ENCODE measurements around the gene FOXRED2.

FOXRED2 gene

DNA sequence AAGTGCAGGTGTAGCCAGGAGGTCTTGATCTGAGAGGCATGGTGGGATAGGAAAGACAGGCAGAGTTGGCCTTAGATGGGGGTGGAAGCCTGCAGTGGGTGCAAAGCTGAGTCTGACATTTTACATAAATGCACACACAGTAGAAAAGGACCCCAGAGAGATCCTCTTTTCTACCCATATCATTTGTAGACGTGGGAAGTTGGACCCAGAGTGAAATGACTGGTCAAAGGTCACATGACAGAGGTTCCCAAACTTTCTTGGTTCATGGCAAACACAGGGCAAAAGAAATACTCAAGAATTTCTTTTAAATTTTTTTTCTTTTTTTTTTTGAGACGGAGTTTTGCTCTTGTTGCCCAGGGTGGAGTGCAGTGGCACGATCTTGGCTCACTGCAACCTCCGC lies 6.2 kb upstream of the FOXRED2 start:
- no peak for DNase-seq

DNA sequence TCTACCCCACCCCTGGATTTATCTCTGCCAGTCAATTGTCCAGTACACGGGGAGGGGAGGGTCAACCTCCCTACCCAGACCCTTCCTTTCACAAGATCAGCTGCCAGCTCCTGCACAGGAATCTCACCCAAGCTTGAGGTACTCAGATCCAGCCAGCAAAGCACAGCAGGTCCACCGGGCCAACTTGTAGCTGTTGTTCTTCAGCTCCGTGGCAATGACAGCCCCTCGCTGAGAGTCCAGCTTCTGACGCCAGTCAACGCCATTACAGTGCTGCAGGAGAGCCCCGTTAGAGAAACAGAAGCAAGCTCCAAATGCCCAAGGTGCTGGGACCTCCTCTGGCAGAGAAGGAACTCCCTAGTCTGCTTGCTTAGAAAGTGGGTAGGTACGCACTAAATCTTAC lies 5.5 kb upstream of the FOXRED2 start:
- DNase-seq = no peak

DNA sequence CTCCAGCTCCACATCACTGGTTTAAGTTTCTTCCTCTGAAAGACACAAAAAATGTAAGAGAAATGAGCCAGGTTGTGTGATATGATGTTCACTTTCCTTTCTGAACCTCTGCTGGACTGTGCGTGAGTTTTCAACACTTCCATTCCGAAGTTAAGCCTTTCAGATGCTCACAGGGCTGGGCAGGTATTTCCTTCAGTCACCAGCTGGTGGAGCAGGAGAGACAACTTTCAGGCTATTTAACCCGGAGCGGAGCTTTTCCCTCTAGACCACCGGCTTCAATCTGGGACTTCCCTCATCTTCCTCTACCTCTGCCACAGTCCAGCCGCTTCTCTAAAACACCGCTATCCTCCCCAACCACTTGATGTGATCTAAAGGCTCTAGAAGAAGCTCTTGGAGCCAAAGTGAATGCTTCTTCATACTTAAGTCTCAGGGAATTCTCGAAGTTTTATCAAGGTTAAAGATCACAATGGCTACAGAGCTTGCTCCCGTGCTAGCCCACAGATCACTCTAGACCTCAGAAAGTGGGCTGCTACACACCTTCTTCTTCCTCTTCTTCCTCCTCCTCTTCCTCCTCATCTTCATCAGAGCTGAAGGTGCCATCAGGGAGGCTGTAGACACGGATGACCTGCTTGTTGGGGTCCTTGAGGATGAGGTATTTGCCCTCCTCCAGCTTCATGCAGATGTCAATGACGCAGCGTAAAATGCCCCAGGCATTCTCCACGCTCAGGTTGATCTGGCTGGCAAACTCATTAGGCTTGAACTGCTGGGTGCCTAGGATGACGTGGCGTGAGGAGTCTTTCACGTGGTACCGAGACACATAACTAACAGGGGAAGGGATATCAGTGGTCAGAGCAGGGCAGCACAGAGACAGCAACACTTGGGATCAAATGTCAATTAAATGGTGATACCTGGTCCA lies 4.4 kb upstream of the FOXRED2 start:
- no peak for DNase-seq

- no peak for DNase-seq
Measured at GRCh38 chr22:36510384-36510783, 3.5 kb upstream of the FOXRED2 start.

GRCh38 chr22:36507518-36508010 lies 724 bp upstream of the FOXRED2 start:
- DNase-seq = no peak

DNA sequence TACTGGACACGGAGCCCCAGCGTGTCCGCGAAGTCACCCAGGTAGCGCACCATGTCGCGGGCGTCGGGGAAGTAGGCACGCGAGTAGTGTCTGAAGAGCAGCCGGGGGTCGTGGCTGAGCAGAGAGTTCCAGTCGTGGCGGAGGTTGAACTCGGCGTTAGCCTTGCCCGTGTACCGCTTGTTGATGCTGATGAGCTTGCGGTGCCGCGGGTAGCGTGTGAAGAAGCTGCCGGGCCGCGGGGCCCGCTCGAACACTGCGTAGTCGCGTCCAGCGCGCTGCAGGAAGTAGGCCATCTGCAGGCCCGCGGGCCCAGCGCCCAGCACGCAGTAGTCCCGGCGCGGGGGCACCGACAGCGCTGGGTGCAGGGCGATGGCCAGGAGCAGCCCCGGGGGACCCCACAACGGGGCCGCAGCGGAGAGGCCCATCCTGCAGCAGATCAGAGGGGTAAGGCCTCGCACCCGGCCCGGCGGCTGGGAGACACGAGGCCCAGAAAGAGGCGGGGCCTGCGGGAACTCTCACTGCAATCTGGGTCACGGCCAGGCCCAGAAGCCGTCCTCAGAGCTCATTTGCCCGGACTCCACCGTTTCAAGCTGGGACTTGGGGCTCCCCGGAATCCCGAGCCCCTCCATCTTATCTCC lies 723 bp downstream of the FOXRED2 start:
- no peak for DNase-seq

DNA sequence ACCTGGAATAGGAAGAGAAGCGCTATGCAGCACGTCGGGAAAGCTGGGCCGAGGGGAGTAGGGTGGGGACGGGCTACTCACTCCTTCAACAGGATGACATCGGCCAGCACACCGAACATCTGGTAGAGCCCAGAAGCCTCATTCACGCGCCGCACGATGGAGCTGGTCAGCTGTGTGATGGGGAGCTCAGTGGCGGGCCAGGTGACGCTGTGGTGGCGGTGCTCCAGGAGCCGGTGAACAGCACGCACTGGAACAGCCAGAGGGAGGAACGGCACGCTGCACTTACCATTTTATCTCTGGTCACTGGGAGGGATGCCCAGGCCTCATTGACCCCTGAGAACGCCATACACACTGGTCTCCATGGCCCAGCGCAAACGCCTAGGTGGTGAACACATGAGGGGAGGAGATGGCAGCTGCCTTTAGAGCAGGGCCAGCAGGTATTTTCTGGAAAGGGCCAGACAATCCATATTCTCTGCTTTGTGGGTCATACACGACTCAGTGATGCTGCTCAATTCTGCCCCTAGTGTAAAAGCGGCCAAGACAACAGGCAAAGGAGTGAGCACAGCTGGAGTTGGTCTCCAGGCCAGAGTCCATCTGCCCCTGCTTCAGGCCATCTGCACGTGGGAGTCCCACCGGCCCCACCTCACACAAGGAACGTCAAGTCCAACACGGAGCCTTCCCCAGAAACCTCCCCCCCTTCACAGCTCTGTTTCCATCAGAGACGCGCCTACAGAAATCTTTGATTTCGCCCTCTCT lies 8.8 kb downstream of the FOXRED2 start:
- no peak for DNase-seq

DNA sequence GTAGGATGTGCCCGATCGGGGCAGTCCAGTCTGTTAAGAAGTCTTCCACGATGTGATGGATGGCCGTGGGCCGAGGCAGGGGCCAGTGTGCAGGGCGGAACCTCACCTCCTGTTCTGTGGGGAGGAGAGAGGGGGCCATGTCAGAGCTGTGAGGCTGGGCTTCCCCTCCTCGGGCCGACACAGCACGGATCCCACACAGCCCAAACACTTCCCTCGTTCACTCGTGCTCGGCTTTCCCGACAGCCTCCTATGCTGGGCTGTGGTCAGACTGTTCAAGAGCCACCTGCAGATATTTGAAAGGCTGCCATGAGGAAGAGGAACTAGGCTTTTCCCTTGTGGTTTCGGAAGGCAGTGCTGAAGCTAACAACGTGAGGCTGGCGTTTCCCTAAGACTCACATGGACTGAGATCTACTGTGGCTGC lies 13.1 kb downstream of the FOXRED2 start:
- DNase-seq = no peak

GRCh38 chr22:36492109-36492508 lies 14.7 kb downstream of the FOXRED2 start:
- no peak for DNase-seq

- no peak for DNase-seq
Measured at GRCh38 chr22:36491155-36491554, 15.7 kb downstream of the FOXRED2 start.

DNA sequence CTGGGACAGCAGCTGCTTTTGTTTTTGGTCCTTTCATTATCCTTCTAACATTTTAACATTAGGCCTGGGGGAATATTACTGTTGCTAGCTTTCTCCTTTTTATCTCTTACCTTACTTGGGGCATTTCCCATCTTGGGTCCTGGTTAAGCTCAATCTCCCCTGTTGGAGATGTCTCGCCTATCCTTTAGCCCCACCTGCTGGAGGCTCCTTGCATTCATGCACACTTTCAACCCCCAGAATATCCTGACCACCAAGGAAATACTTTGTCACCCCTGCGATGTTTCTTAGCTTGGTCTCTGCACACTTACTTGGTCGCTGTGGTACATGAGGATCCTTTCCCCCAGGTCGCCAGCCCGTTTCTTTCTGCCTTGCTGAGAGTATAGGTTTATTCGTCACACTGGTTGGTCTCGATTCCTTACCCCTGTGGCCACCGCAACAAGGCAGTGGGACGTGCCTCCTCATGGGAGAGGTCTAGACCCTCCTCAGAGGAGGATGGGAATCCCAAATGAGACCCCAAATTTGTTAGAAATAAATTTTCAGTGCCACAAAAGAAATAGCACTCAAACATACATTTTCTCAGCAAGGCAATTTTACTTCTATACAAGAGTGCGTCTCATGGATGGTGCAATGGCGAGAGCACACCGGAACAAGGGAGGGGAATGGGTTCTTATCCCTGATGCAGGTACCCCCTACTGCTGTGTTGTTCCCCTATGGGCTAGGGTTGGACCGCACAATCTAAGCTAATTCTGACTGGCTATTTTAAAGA lies 20.0 kb downstream of the FOXRED2 start:
- DNase-seq = peak; percentile 81

- peak; percentile 98 for DNase-seq
Measured at GRCh38 chr22:36481393-36482168, 25.3 kb downstream of the FOXRED2 start, which contains the start of gene TXN2. TSS of gene TXN2 (minus strand) at chr22:36481640. CDS start at chr22:36480837, 803 bp downstream.

DNA sequence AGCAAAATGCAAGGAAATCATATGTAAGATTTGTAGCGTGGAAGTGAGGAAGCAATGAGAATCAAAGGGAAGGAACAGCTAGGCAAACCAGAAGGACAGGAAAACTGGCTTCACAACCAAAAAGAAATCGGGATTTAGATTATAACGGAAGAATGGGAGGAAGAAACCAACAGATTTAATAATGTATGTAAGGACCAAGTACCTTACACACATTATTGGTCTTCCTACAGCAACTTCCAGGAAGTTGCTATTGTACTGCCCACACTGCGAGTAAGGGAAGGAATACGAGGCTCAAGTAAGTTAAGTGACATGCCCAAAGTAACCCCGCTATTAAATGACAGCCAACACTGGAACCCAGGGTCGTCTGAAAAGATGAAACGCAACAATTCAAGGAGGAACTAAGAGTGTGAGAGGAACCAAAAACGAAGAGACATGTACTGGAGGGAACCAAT lies 25.9 kb downstream of the FOXRED2 start:
- DNase-seq = no peak

DNA sequence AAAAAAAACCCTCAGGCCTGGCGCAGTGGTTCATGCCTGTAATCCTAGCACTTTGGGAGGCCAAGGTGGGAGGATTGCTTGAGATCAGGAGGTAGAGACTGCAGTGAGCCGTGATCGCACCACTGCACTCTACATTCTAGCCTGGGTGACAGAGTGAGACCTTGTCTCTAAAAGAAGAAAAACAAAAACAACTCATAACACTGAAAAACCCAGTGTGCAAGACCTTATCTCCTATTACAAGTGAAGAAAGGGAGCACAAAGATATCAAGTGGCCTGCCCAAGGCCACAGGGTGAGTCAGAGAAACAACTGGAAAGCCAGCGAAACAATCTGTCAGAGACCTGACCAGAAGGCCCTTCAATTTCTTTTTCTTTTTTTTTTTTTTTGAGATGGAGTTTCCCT lies 27.9 kb downstream of the FOXRED2 start:
- DNase-seq = no peak

DNA sequence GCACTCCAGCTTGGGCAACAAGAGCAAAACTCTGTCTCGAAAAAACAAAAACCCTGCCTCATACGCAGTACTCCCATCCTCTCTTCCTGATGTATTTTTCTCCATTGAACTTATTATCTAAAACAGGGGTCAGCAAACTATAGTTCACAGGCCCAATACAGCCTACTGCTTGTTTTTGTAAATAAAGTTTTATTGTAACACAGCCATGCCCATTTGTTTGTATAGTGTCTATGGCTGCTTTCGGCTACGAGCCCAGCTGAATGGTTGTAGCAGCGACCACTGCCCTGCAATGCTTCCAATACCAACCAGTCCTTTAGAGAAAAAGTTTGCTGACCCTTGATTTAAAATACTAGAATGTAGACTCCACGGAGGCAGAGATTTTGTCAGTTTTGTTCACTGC lies 31.5 kb downstream of the FOXRED2 start:
- no peak for DNase-seq

DNA sequence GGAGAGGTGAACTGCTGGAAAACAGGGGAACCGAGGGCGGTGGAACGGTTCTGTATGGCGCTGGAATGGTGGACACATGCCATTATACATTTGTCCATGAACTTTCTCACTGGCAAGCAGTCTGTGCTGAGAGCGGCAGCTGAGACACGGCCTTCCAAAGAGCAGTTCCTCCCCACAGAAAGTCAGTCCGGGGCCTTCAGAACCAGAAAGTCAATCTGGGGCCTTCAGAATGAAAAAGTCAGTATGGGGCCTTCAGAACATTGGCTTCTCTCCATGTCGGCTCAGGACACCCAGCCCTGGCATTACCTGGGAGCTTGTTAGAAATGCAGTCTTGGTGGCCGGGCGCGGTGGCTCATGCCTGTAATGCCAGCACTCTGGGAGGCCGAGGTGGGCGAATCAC lies 34.2 kb downstream of the FOXRED2 start:
- DNase-seq = no peak

GRCh38 chr22:36471341-36471821 lies 35.5 kb downstream of the FOXRED2 start:
- DNase-seq = no peak

DNA sequence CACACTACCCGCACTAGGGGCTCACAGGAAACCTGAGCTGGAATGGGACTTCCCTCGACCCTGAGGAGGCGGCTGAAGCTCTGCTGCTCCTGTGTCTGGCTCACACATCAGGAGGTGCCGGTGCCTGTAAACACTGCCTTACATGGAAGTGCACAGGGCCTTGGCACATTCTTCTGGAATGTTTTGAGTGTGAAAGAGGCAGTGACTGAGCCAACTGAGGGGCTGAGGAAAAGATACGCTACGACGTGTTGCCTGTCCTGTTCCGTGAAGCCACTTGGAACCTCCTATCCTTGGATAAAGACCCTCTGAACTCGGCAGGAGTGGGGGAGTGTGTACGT lies 35.9 kb downstream of the FOXRED2 start:
- no peak for DNase-seq

DNA sequence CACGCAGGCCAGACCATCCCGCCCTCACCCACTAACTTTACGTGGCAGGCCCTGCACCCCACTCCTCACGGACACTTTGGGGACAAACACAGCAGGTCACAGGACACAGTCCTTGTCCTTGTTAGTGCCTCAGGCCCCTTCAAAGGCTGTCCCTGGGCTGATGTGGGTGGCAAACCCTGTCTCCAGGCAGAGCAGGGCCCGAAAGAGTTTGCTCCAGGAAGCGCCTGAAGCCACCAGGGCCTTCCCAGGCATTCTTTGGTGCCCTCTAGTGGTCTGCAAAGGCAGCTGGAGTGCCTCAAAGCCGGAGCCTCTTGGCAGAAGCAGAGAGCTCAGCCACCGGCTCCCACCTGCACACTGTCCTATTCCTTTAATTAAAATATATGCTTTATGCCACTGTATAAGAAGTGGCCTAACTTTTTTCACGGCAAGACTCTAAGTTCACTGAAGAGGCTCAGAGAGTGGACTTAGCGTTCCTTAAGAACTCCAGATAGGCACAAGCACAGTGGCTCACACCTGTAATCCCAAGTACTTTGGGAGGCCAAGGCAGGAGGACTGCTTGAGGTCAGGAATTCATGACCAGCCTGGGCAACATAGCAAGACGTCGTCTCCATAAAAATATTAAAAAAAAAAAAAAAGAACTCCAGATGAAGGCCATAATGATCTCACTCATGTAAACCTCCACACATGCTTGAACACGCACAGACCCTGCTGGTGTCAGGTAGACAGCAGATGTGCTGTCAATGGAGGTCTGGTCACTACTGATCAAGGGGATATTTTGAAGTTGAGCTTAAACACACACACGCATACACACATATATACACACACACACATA lies 36.5 kb downstream of the FOXRED2 start:
- peak; percentile 88 for DNase-seq

DNA sequence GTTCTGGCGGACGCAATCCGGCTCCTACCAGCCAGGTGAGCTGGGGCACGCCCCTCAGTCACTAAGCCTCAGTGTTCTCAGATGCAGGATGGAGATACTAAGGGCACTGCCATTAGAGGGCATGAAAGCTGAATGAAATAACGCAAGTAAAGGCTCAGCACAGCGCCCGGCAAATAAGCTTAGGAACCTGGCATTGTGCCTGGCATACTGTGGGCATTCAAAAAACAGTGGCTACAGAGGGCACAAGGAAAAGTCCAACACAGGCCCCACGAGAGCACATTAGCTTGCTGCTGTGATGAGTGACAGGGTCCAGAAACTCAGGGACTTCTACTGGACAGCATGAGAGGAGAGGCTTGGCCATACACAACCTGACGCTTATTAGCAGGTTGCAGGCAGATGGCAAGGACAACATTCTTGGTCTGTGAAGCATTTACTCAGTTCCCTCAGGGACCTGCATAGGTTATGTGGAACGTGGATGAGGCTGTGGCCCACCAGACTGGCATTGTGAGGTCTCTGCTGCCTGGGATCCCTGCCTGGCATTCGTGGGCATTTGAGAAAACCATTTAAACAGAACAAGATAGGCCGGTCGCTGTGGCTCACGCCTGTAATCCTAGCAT lies 37.6 kb downstream of the FOXRED2 start:
- DNase-seq = no peak

All from activated CD8-positive, alpha-beta memory T cell treated with anti-CD3 and anti-CD28 coated beads for 24 hours (primary cell).